Vagina (tissue), 2 donors: ENCODE measurements around the gene MICAL1. TPM values are rescaled to one million over a fixed set of nuclear protein-coding genes. Genes with fewer than 3 reads are reported as not detected.

Experiments used
- DNase-seq, 2 donors: peaks; one replicate each; pipeline ENCODE4 v3.0.0-alpha.2; 2017; ENCODE audit errors: extremely low spot score in 2 of 2
- H3K27ac ChIP-seq: fragments of 200-600 bp; sonication (generic); one replicate; pipeline ENCODE4 v1.5.1; 2019
- H3K27me3 ChIP-seq: fragments of 200-600 bp; sonication (generic); one replicate; pipeline ENCODE4 v1.5.1; 2019
- H3K36me3 ChIP-seq, 2 donors: fragments of 200-600 bp; sonication (generic); one replicate each; pipeline ENCODE4 v1.5.1; 2017 to 2019
- H3K4me1 ChIP-seq: fragments of 200-600 bp; sonication (generic); one replicate; pipeline ENCODE4 v1.5.1; 2019
- H3K4me3 ChIP-seq, 2 donors: fragments of 200-600 bp; sonication (generic); 1 replicate in 1 of 2; 2 replicates in 1 of 2; pipeline ENCODE4 v1.5.1; 2016 to 2019
- H3K9me3 ChIP-seq: fragments of 200-600 bp; sonication (generic); one replicate; pipeline ENCODE4 v1.5.1; 2019
- CTCF ChIP-seq, 3 experiments: fragments of 450-650 bp in 2 of 3; fragments of 200-600 bp in 1 of 3; sonication (generic) in 1 of 3; IDR thresholded peaks; one replicate each; pipeline ENCODE4 v1.5.1; 2017 to 2019; ENCODE audit warnings: antibody characterized with exemption in 3 of 3, mild to moderate bottlenecking in 2 of 3, moderate library complexity in 2 of 3
- POLR2A ChIP-seq, 2 donors: fragments of 450-650 bp; IDR thresholded peaks; one replicate each; pipeline ENCODE4 v1.6.1; 2017; ENCODE audit warnings: antibody characterized with exemption in 2 of 2, mild to moderate bottlenecking in 2 of 2, moderate library complexity in 2 of 2
- POLR2AphosphoS5 ChIP-seq, 2 donors: sonication (generic); formaldehyde crosslinking; IDR thresholded peaks; one replicate each; pipeline ENCODE4 v1.9.0; 2017; ENCODE audit warnings: antibody characterized with exemption in 2 of 2, mild to moderate bottlenecking in 2 of 2, low read depth in 1 of 2; ENCODE audit not compliant: insufficient read depth in 1 of 2
- intact Hi-C: fragments of 100-400 bp; cut with DNase I; formaldehyde crosslinking; loops from one replicate; pipeline ENCODE4 v1.15.1; 2023
- total RNA-seq: library from RNA; depleted of rRNA; stranded (reverse); fragments of >200 nt; gene quantifications from one replicate; pipeline ENCODE4 v1.2.3, GENCODE V29; 2016

The MICAL1 gene
- total RNA-seq, 1 donor from 2014 or later, result 54.0 TPM

DNA sequence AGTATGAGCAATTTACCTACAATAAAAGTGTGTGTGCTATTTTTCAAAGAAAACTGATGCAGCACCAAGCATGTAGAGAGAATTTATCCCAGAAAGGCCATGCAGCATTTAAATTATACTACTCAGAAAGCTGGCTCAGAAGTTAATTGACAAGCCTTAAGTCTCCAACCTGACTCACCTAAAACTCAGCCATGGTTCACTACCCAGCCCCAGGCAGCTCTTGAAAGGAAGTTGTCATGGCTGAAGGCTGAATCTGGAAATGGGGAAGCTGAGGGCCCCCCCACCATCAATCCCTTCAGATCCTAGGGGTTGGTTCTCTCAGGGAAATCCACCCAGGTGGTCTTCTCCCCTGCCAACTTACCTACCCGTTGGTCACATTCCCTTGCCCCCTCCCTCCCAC is 34.8 kb downstream of the MICAL1 start:
- Histone ChIP-seq H3K4me3 (no peak overlapping the region), H3K9me3 (no peaks in the 10 kb centered on the region), H3K36me3 (no peaks in the 10 kb centered on the region), H3K4me1 (no peaks in the 10 kb centered on the region), H3K27me3 (no peaks in the 10 kb centered on the region), H3K27ac (no peak overlapping the region)
- intact Hi-C loops, result no loop called here
- no peak for DNase-seq
- no peak for TF ChIP-seq POLR2A (IDR thresholded peaks at IDR 0.05)
- TF ChIP-seq POLR2AphosphoS5 (IDR thresholded peaks at IDR 0.05; ENCODE audit: insufficient read depth in 1 of 2, low read depth in 1 of 2), result no peak
- TF ChIP-seq CTCF (IDR thresholded peaks at IDR 0.05), result no peak

GRCh38 chr6:109417646-109418045 is 37.9 kb downstream of the MICAL1 start:
- H3K27ac ChIP-seq, result no peak overlapping the region
- intact Hi-C loops, result no loop called here
- H3K4me3 ChIP-seq, result no peak overlapping the region
- TF ChIP-seq CTCF (IDR thresholded peaks at IDR 0.05) (no peak), POLR2AphosphoS5 (IDR thresholded peaks at IDR 0.05; ENCODE audit: insufficient read depth in 1 of 2, low read depth in 1 of 2) (no peak), POLR2A (IDR thresholded peaks at IDR 0.05) (no peak)
- H3K4me1 ChIP-seq, result no peaks in the 10 kb centered on the region
- no peak for DNase-seq
- no peaks in the 10 kb centered on the region for H3K9me3 ChIP-seq
- H3K36me3 ChIP-seq, result no peaks in the 10 kb centered on the region
- no peaks in the 10 kb centered on the region for H3K27me3 ChIP-seq

DNA sequence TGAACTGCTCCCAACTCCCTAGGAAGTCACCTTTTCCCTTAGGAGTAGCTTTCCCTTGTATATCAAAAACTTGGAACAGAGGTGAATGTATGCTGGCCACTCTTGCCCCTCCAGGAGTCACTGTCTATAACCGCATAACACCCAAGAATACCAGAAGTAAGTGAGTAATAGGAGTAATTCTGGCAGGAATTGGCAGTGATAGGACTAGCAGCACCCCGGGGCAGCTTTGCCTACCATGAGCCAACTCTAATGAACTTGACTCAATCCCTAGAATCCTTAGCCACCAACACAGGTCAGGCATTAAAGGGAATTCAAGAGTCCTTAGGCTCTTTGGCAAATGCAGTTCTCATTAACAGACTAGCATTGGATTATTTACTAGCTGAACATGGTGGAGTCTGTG is 44.5 kb downstream of the MICAL1 start:
- TF ChIP-seq POLR2A (IDR thresholded peaks at IDR 0.05) (no peak), POLR2AphosphoS5 (IDR thresholded peaks at IDR 0.05; ENCODE audit: insufficient read depth in 1 of 2, low read depth in 1 of 2) (no peak), CTCF (IDR thresholded peaks at IDR 0.05) (no peak)
- H3K4me3 ChIP-seq, result no peak overlapping the region
- H3K4me1 ChIP-seq, result no peaks in the 10 kb centered on the region
- no peak for DNase-seq
- H3K9me3 ChIP-seq, result no peaks in the 10 kb centered on the region
- no peak overlapping the region for H3K27ac ChIP-seq
- intact Hi-C loops, result no loop called here
- H3K27me3 ChIP-seq, result no peaks in the 10 kb centered on the region
- no peaks in the 10 kb centered on the region for H3K36me3 ChIP-seq

DNA sequence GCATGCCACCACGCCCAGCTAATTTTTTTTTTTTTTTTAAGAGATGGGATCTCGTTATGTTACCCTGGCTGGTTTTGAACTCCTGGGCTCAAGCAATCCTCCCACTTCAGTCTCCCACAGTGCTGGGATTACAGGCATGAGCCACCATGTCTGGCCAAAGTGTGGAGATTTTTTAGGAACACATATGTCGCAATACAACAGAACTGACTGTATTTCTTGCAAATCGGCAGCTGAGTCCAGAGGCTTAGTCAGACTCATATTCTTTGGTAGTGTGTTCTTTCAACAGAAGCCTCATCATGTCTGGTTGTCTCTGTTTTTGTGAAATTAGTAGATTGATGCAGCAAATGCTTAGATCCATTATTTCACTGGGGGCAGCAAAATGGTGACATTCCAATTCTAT is 49.4 kb downstream of the MICAL1 start:
- Histone ChIP-seq H3K27ac (no peak overlapping the region), H3K9me3 (no peaks in the 10 kb centered on the region), H3K4me1 (no peaks in the 10 kb centered on the region), H3K27me3 (no peaks in the 10 kb centered on the region), H3K36me3 (no peaks in the 10 kb centered on the region), H3K4me3 (no peak overlapping the region)
- intact Hi-C loops, result no loop called here
- TF ChIP-seq POLR2A (IDR thresholded peaks at IDR 0.05) (no peak), POLR2AphosphoS5 (IDR thresholded peaks at IDR 0.05; ENCODE audit: insufficient read depth in 1 of 2, low read depth in 1 of 2) (no peak), CTCF (IDR thresholded peaks at IDR 0.05) (no peak)
- no peak for DNase-seq

DNA sequence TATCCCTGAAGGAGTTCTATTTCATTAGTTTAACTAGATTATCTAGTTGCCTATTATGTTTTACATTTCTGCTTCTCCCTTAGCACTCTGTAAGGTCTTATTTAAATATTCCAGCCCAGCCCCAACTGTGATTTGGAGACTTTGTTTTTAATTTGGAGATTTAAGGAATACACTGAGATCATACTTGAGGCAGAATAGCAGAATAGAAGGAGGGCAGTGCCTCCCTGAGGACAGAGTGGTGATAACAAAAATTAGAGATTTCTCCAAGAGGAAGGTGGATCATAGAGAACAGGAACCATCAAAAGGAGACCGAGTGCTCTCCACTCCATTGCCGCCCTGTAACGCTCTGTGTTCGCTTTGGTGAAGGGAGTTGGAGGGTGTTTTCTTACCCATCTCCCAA is 58.6 kb downstream of the MICAL1 start:
- Histone ChIP-seq H3K36me3 (no peaks in the 10 kb centered on the region), H3K4me3 (no peak overlapping the region), H3K27ac (no peak overlapping the region), H3K9me3 (no peaks in the 10 kb centered on the region), H3K4me1 (no peaks in the 10 kb centered on the region), H3K27me3 (no peaks in the 10 kb centered on the region)
- intact Hi-C loops, result no loop called here
- TF ChIP-seq POLR2AphosphoS5 (IDR thresholded peaks at IDR 0.05; ENCODE audit: insufficient read depth in 1 of 2, low read depth in 1 of 2) (no peak), POLR2A (IDR thresholded peaks at IDR 0.05) (no peak), CTCF (IDR thresholded peaks at IDR 0.05) (no peak)
- no peak for DNase-seq
